Measurements from ENCODE around the gene TMEM165. TPM values are rescaled to one million over a fixed set of nuclear protein-coding genes. Genes with fewer than 3 reads are reported as not detected.
A peak's percentile ranks its signal among the peaks of the same experiment; 100 is the strongest.

Gene TMEM165
- total RNA-seq, 1 donor from 2014 or later = 78.0 TPM

GRCh38 chr4:55386840-55387239 is 8.9 kb upstream of the TMEM165 start:
- Mint-ChIP-seq H3K9me3 (ENCODE audit: unreplicated experiment) (no peaks in the 10 kb centered on the region), H3K36me3 (ENCODE audit: unreplicated experiment) (no peaks in the 10 kb centered on the region), H3K4me1 (ENCODE audit: low read depth, unreplicated experiment) (peaks cover 2% of the 10 kb centered on the region), H3K27ac (ENCODE audit: unreplicated experiment) (no peak overlapping the region), H3K27me3 (ENCODE audit: unreplicated experiment) (no peaks in the 10 kb centered on the region), H3K4me3 (ENCODE audit: unreplicated experiment) (no peak overlapping the region)
- no peak for TF ChIP-seq CTCF (IDR thresholded peaks at IDR 0.05; ENCODE audit: partially characterized antibody, unreplicated experiment)
- no peak for DNase-seq

GRCh38 chr4:55393461-55394320 is 2.1 kb upstream of the TMEM165 start:
- Mint-ChIP-seq H3K4me3 (ENCODE audit: unreplicated experiment) (peak overlapping the region; percentile 98), H3K27ac (ENCODE audit: unreplicated experiment) (peak overlapping the region; percentile 79), H3K36me3 (ENCODE audit: unreplicated experiment) (no peaks in the 10 kb centered on the region), H3K4me1 (ENCODE audit: low read depth, unreplicated experiment) (peaks cover 14% of the 10 kb centered on the region), H3K9me3 (ENCODE audit: unreplicated experiment) (peaks cover 13% of the 10 kb centered on the region), H3K27me3 (ENCODE audit: unreplicated experiment) (peaks cover 13% of the 10 kb centered on the region)
- no peak for DNase-seq
- TF ChIP-seq CTCF (IDR thresholded peaks at IDR 0.05; ENCODE audit: partially characterized antibody, unreplicated experiment) = no peak

DNA sequence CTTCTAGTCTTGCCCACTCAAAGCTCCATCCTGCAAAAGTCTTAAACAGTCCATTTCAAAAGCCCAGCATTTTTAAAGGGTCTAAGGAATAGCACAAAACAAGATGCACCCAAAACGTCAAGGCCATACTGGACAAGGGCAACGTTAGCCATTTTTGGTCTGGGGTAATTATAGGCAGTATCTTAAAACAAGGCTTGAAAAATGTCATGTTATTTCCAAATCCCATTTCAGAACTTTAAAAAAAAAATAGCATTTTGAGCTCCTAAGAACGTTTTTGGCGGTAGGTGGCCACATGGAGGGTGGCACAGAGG is 584 bp upstream of the TMEM165 start:
- no peak for DNase-seq
- Mint-ChIP-seq H3K36me3 (ENCODE audit: unreplicated experiment) (no peaks in the 10 kb centered on the region), H3K9me3 (ENCODE audit: unreplicated experiment) (peaks cover 13% of the 10 kb centered on the region), H3K27me3 (ENCODE audit: unreplicated experiment) (peaks cover 13% of the 10 kb centered on the region), H3K4me3 (ENCODE audit: unreplicated experiment) (peak overlapping the region; percentile 98), H3K27ac (ENCODE audit: unreplicated experiment) (peak overlapping the region; percentile 91), H3K4me1 (ENCODE audit: low read depth, unreplicated experiment) (peaks cover 20% of the 10 kb centered on the region)
- no peak for TF ChIP-seq CTCF (IDR thresholded peaks at IDR 0.05; ENCODE audit: partially characterized antibody, unreplicated experiment)

DNA sequence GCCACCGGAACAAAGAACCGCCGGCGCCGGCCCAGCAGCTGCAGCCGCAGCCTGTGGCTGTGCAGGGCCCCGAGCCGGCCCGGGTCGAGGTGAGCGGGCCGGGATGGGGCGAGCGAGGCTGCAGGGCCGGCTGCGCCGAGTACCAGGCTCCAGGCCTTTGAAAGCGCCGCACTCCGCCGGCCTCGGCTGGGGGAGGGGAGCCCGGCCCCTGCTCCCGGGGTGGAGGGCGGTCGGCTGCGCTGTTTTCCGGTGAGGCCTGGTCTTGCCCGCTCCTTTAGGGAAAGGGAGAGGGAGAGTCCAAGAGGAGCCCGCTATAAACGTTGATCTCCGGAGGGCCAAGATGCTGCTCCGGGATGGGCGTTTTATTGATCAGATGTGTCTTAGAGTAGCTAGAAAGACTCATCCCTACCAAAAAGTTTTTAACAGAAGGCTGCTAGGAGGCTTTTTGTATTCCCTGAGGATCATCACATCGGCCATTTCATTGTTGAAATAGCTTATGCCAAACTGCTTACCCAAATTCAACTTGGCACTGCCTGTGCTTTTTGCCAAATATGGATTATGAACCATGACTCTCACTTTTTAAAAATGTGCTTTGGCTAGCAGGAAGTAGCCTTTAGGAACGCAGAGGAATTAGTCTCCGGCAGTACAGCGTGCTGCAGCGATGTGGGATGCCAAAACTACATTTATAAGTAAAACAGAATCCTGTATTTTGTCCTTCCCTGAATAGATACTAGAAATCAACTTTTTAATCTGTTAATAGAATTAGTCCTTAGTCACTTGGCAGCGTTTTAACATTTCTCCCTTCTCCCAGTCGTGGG is 760 bp downstream of the TMEM165 start:
- peak; percentile 72 for DNase-seq
- no peak for TF ChIP-seq CTCF (IDR thresholded peaks at IDR 0.05; ENCODE audit: partially characterized antibody, unreplicated experiment)
- Mint-ChIP-seq H3K4me3 (ENCODE audit: unreplicated experiment) (peak overlapping the region; percentile 97), H3K36me3 (ENCODE audit: unreplicated experiment) (no peaks in the 10 kb centered on the region), H3K27ac (ENCODE audit: unreplicated experiment) (peak overlapping the region; percentile 93), H3K27me3 (ENCODE audit: unreplicated experiment) (peaks cover 13% of the 10 kb centered on the region), H3K9me3 (ENCODE audit: unreplicated experiment) (peaks cover 13% of the 10 kb centered on the region), H3K4me1 (ENCODE audit: low read depth, unreplicated experiment) (peaks cover 19% of the 10 kb centered on the region)

- DNase-seq = peak; percentile 17
- H3K9me3 Mint-ChIP-seq (ENCODE audit: unreplicated experiment) = peaks cover 13% of the 10 kb centered on the region
- peak overlapping the region; percentile 93 for H3K27ac Mint-ChIP-seq (ENCODE audit: unreplicated experiment)
- H3K4me3 Mint-ChIP-seq (ENCODE audit: unreplicated experiment) = peak overlapping the region; percentile 97
- peaks cover 13% of the 10 kb centered on the region for H3K27me3 Mint-ChIP-seq (ENCODE audit: unreplicated experiment)
- no peaks in the 10 kb centered on the region for H3K36me3 Mint-ChIP-seq (ENCODE audit: unreplicated experiment)
- peaks cover 19% of the 10 kb centered on the region for H3K4me1 Mint-ChIP-seq (ENCODE audit: low read depth, unreplicated experiment)
- no peak for TF ChIP-seq CTCF (IDR thresholded peaks at IDR 0.05; ENCODE audit: partially characterized antibody, unreplicated experiment)
Measured at GRCh38 chr4:55397126-55397436, 1.3 kb downstream of the TMEM165 start.

All from glutamatergic neuron (in vitro differentiated cells).